Endothelial cell of umbilical vein (primary cell): Measurements from ENCODE around the gene RTN1. TPM values are rescaled to one million over a fixed set of nuclear protein-coding genes. Genes with fewer than 3 reads are reported as not detected.

ENCODE experiments used
- BruUV-seq: library from RNA; stranded (reverse); fragments of 400-500 nt; replicated peaks from 2 replicates; lab custom pipeline; 2021; lab: Mats Ljungman, UMichigan
- CTCF ChIA-PET: fragments of 300-600, 350-600 bp; sonication (Branson Sonifier 250); formaldehyde crosslinking; loops from one replicate; lab custom pipeline; 2021; ENCODE audit warnings: antibody characterized with exemption, inconsistent platforms; lab: Charles Lee
- POLR2A ChIA-PET: fragments of 300-600, 350-600 bp; sonication (Branson Sonifier 250); formaldehyde crosslinking; loops from one replicate; lab custom pipeline; 2021; ENCODE audit warnings: antibody characterized with exemption, inconsistent platforms; lab: Charles Lee
- DNase-seq: peaks from one replicate; pipeline ENCODE4 v3.0.0-alpha.2; 2011; ENCODE audit warnings: low read depth, low spot score
- FAIRE-seq: peaks from 2 replicates; lab custom pipeline; 2011; peaks lifted over from hg19 to GRCh38; lab: Jason Lieb, UNC
- H2AFZ ChIP-seq: 2 replicates; pipeline ENCODE4 v1.6.0; 2012; ENCODE audit warnings: low read depth, low read length, control low read depth, inconsistent platforms
- H3K27ac ChIP-seq: 2 replicates; pipeline ENCODE4 v1.5.1; 2011; ENCODE audit warnings: low read depth, mild to moderate bottlenecking, control low read depth, low read length, moderate library complexity; ENCODE audit not compliant: insufficient read depth
- H3K27me3 ChIP-seq, 2 experiments: 2 replicates each; pipeline versions ENCODE4 v1.6.0 to v1.6.1; 2011; ENCODE audit warnings: low read length in 2 of 2, mixed read lengths in 1 of 2; ENCODE audit not compliant: control insufficient read depth in 2 of 2, insufficient read depth in 2 of 2
- H3K36me3 ChIP-seq, 2 experiments: 2 replicates in 1 of 2; 3 replicates in 1 of 2; pipeline ENCODE4 v1.5.1; 2011; ENCODE audit warnings: low read length in 2 of 2, mild to moderate bottlenecking in 1 of 2, moderate library complexity in 1 of 2; ENCODE audit not compliant: control insufficient read depth in 2 of 2, insufficient read depth in 2 of 2; ENCODE audit errors: extremely low read depth in 1 of 2
- H3K4me1 ChIP-seq: 3 replicates; pipeline ENCODE4 v1.5.1; 2011; ENCODE audit warnings: mild to moderate bottlenecking, low read length; ENCODE audit not compliant: control insufficient read depth, insufficient read depth; ENCODE audit errors: extremely low read depth
- H3K4me2 ChIP-seq: 2 replicates; pipeline ENCODE4 v1.6.1; 2011; ENCODE audit warnings: low read length, control low read depth, mixed read lengths; ENCODE audit not compliant: insufficient read depth
- H3K4me3 ChIP-seq, 3 experiments: fragments of 200-600 bp in 1 of 3; sonication (generic), shearing (Covaris generic) in 1 of 3; replicated peaks in 1 of 3; 2 replicates each; pipeline ENCODE4 v1.5.1; 2011 to 2016; ENCODE audit warnings: control low read depth in 3 of 3, low read length in 3 of 3, mild to moderate bottlenecking in 2 of 3, inconsistent platforms in 1 of 3, low read depth in 1 of 3, moderate library complexity in 1 of 3; ENCODE audit not compliant: insufficient read depth in 1 of 3
- H3K79me2 ChIP-seq: 2 replicates; pipeline ENCODE4 v1.6.0; 2012; ENCODE audit warnings: low read length, inconsistent platforms; ENCODE audit not compliant: control insufficient read depth, insufficient read depth
- H3K9ac ChIP-seq: replicated peaks from 2 replicates; pipeline ENCODE3; 2011; ENCODE audit warnings: low read length, control low read depth; ENCODE audit not compliant: insufficient read depth; ENCODE audit errors: extremely low read depth
- H3K9me1 ChIP-seq: replicated peaks from 3 replicates; pipeline ENCODE4 v1.6.0; 2011; ENCODE audit warnings: mild to moderate bottlenecking, low read length; ENCODE audit not compliant: control insufficient read depth, insufficient read depth; ENCODE audit errors: extremely low read depth
- H3K9me3 ChIP-seq: replicated peaks from 2 replicates; pipeline ENCODE4 v1.5.1; 2012; ENCODE audit warnings: low read length, inconsistent platforms; ENCODE audit not compliant: control insufficient read depth, insufficient read depth
- H4K20me1 ChIP-seq: replicated peaks from 2 replicates; pipeline ENCODE3; 2011; ENCODE audit warnings: mild to moderate bottlenecking, low read length; ENCODE audit not compliant: control insufficient read depth, insufficient read depth; ENCODE audit errors: extremely low read depth
- CTCF ChIP-seq, 2 donors: IDR thresholded peaks; 1 replicate in 1 of 2; 2 replicates in 1 of 2; pipeline ENCODE4 v1.5.1; 2011; ENCODE audit warnings: low read length in 2 of 2, mild to moderate bottlenecking in 2 of 2, moderate library complexity in 2 of 2, control low read depth in 1 of 2, inconsistent platforms in 1 of 2, low read depth in 1 of 2; ENCODE audit not compliant: insufficient read depth in 1 of 2; ENCODE audit errors: extremely low read depth in 1 of 2
- EZH2 ChIP-seq: IDR thresholded peaks from 2 replicates; pipeline ENCODE4 v1.6.1; 2012; ENCODE audit warnings: borderline replicate concordance, low read depth, mild to moderate bottlenecking, moderate library complexity, low read length, inconsistent platforms; ENCODE audit not compliant: severe bottlenecking
- FOS ChIP-seq: IDR thresholded peaks from 2 replicates; pipeline ENCODE4 v1.6.1; 2011; ENCODE audit warnings: mild to moderate bottlenecking, low read length, moderate library complexity, borderline replicate concordance; ENCODE audit not compliant: insufficient read depth
- GATA2 ChIP-seq: IDR thresholded peaks from 2 replicates; pipeline ENCODE4 v1.7.0; 2011; ENCODE audit warnings: low read depth, mild to moderate bottlenecking, moderate library complexity, mixed read lengths, low read length; ENCODE audit not compliant: insufficient read length, insufficient read depth
- JUN ChIP-seq: IDR thresholded peaks from 2 replicates; pipeline ENCODE4 v1.6.1; 2011; ENCODE audit warnings: borderline replicate concordance, low read depth; ENCODE audit not compliant: insufficient read length, insufficient read depth
- MAX ChIP-seq: IDR thresholded peaks from 2 replicates; pipeline ENCODE4 v1.6.1; 2011; ENCODE audit not compliant: insufficient read depth, insufficient read length
- MYC ChIP-seq: IDR thresholded peaks from one replicate; pipeline ENCODE4 v1.6.1; 2011; ENCODE audit warnings: mild to moderate bottlenecking, low read depth, low read length
- POLR2AphosphoS5 ChIP-seq: IDR thresholded peaks from 2 replicates; pipeline ENCODE4 v1.6.1; 2012; ENCODE audit warnings: low read depth, mild to moderate bottlenecking, control low read depth, low read length, moderate library complexity; ENCODE audit not compliant: insufficient read depth
- dilution Hi-C: fragments of 300-500 bp; cut with MboI; formaldehyde crosslinking; loops from one replicate; pipeline ENCODE4 v1.15.0; 2019; ENCODE audit warnings: low sequenced_read_pairs; ENCODE audit not compliant: extremely low pct_ligation_motif_present
- intact Hi-C: fragments of 100-400 bp; cut with micrococcal nuclease; formaldehyde crosslinking; loops from one replicate; pipeline ENCODE4 v1.10.0; 2022
- polyA plus RNA-seq, 4 experiments: library from polyadenylated mRNA; depleted of rRNA in 3 of 4; stranded (reverse) in 3 of 4; unstranded in 1 of 4; fragments of >200 nt; gene quantifications; 2 replicates each; pipeline versions ENCODE4 v1.2.1 to v1.2.3, GENCODE V29; 2011 to 2012; ENCODE audit warnings: missing spikeins in 1 of 4
- total RNA-seq: library from RNA; stranded (reverse); gene quantifications from 2 replicates; pipeline ENCODE4 v1.2.3, GENCODE V29; 2021

Gene RTN1
- total and polyA plus RNA-seq, 2 donors (not counting 3 experiments of a cell fraction or from before 2014, with no cell fraction given), result 0.10 to 0.29 TPM

GRCh38 chr14:59776468-59776867 is 94.1 kb downstream of the RTN1 start:
- dilution Hi-C loops, result no loop called here
- Histone ChIP-seq H3K4me1 (peaks cover 15% of the 10 kb centered on the region), H3K4me3 (no peak overlapping the region), H3K9ac (no peak overlapping the region), H3K27me3 (peaks cover 2 to 20% of the 10 kb centered on the region in 2 experiments), H3K4me2 (no peak overlapping the region), H3K36me3 (no peaks in the 10 kb centered on the region), H3K9me3 (no peaks in the 10 kb centered on the region), H3K79me2 (no peaks in the 10 kb centered on the region), H3K27ac (no peak overlapping the region), H3K9me1 (no peaks in the 10 kb centered on the region), H4K20me1 (no peaks in the 10 kb centered on the region), H2AFZ (no peak overlapping the region)
- FAIRE-seq (no peak), DNase-seq (no peak)
- TF ChIP-seq EZH2 (no peak), MAX (no peak), POLR2AphosphoS5 (no peak), GATA2 (no peak), JUN (no peak), MYC (no peak), FOS (no peak)
- ChIA-PET POLR2A (no interaction called here), CTCF (interaction anchor here (2.2 kb wide), 1 partner anchor 121 kb away, joined by 6 read pairs; no protein-coding TSS in a partner anchor)
- intact Hi-C loops, result no loop called here
- no TSS peak for BruUV-seq

GRCh38 chr14:59772233-59772632 is 98.3 kb downstream of the RTN1 start:
- dilution Hi-C loops (no loop called here), intact Hi-C loops (loop anchor here (1.0 to 5.0 kb wide), 2 partner anchors 288 to 320 kb away; partner anchors contain the start of genes JKAMP, L3HYPDH and PCNX4)
- peak overlapping the region; percentile 95 for H3K27ac ChIP-seq
- DNase-seq, result peak; percentile 68
- no peaks in the 10 kb centered on the region for H4K20me1 ChIP-seq
- peak; percentile 60 for TF ChIP-seq GATA2
- peak; percentile 27 for TF ChIP-seq JUN
- TF ChIP-seq FOS, result peak; percentile 50
- no peak for TF ChIP-seq EZH2
- peak; percentile 58 for TF ChIP-seq POLR2AphosphoS5
- no peak for TF ChIP-seq MAX
- no peak for TF ChIP-seq CTCF (IDR thresholded peaks at IDR 0.05; ENCODE audit: extremely low read depth in 1 of 2, insufficient read depth in 1 of 2, low read depth in 1 of 2, low read length in 2 of 2)
- peak; percentile 91 for FAIRE-seq
- no peaks in the 10 kb centered on the region for H3K9me3 ChIP-seq
- H3K36me3 ChIP-seq, result no peaks in the 10 kb centered on the region
- H2AFZ ChIP-seq, result no peak overlapping the region
- no peaks in the 10 kb centered on the region for H3K79me2 ChIP-seq
- no peaks in the 10 kb centered on the region for H3K9me1 ChIP-seq
- CTCF ChIA-PET, result interaction anchor here (1.1 to 1.5 kb wide), 4 partner anchors 12 to 195 kb away, joined by 3 to 9 read pairs (median 4); no protein-coding TSS in a partner anchor
- peak overlapping the region; percentile 97 for H3K4me2 ChIP-seq
- peak overlapping the region; percentile 87 for H3K9ac ChIP-seq
- H3K27me3 ChIP-seq, result peaks cover 0 to 23% of the 10 kb centered on the region in 2 experiments
- H3K4me1 ChIP-seq, result peaks cover 22% of the 10 kb centered on the region
- no TSS peak for BruUV-seq
- H3K4me3 ChIP-seq, result peak overlapping the region in 1 of 3 experiments; percentile 43
- POLR2A ChIA-PET, result no interaction called here
